Neural progenitor cell (in vitro differentiated cells): Measurements from ENCODE around the gene ARSB. TPM values are rescaled to one million over a fixed set of nuclear protein-coding genes. Genes with fewer than 3 reads are reported as not detected.

Source experiments
- DNase-seq: peaks from one replicate; pipeline ENCODE4 v3.0.0-alpha.2; 2016; ENCODE audit warnings: low spot score
- H2AFZ ChIP-seq: fragments of 200-600 bp; sonication (generic); replicated peaks from 2 replicates; pipeline ENCODE4 v1.6.1; 2016; ENCODE audit warnings: antibody characterized with exemption
- H3F3A ChIP-seq: fragments of 200-600 bp; sonication (generic); 2 replicates; pipeline ENCODE4 v1.6.1; 2016; ENCODE audit warnings: antibody characterized with exemption, low read depth
- H3K27ac ChIP-seq: fragments of 200-600 bp; sonication (generic); 2 replicates; pipeline ENCODE4 v1.5.1; 2016; ENCODE audit warnings: mild to moderate bottlenecking
- H3K27me3 ChIP-seq: fragments of 200-600 bp; sonication (generic); 2 replicates; pipeline ENCODE4 v1.6.1; 2016; ENCODE audit warnings: mild to moderate bottlenecking, moderate library complexity
- H3K36me3 ChIP-seq: fragments of 200-600 bp; sonication (generic); 2 replicates; pipeline ENCODE4 v1.5.1; 2016
- H3K4me1 ChIP-seq: fragments of 200-600 bp; sonication (generic); 2 replicates; pipeline ENCODE4 v1.6.1; 2016; ENCODE audit warnings: mixed run types
- H3K4me2 ChIP-seq: fragments of 200-600 bp; sonication (generic); 2 replicates; pipeline ENCODE4 v1.6.1; 2016
- H3K4me3 ChIP-seq: fragments of 200-600 bp; sonication (generic); 2 replicates; pipeline ENCODE4 v1.5.1; 2016
- H3K79me2 ChIP-seq: fragments of 200-600 bp; sonication (generic); 2 replicates; pipeline ENCODE4 v1.6.1; 2016; ENCODE audit warnings: low read depth
- H3K9ac ChIP-seq: fragments of 200-600 bp; sonication (generic); 2 replicates; pipeline ENCODE4 v1.6.1; 2016
- H3K9me3 ChIP-seq: fragments of 200-600 bp; sonication (generic); 2 replicates; pipeline ENCODE4 v1.5.1; 2016; ENCODE audit warnings: low read depth
- H4K20me1 ChIP-seq: fragments of 200-600 bp; sonication (generic); 2 replicates; pipeline ENCODE4 v1.6.1; 2016; ENCODE audit warnings: low read depth
- H3K27ac Mint-ChIP-seq: 3 replicates; pipeline ENCODE4 v1.8.0; 2021; ENCODE audit warnings: mixed read lengths
- H3K27me3 Mint-ChIP-seq: 2 replicates; pipeline ENCODE4 v1.8.0; 2022; ENCODE audit warnings: low read depth, mild to moderate bottlenecking, inconsistent platforms, moderate library complexity, mixed read lengths; ENCODE audit not compliant: insufficient read depth
- H3K36me3 Mint-ChIP-seq: 3 replicates; pipeline ENCODE4 v1.8.0; 2021; ENCODE audit warnings: mixed read lengths
- H3K4me1 Mint-ChIP-seq: 3 replicates; pipeline ENCODE4 v1.8.0; 2021; ENCODE audit warnings: mixed read lengths
- H3K4me3 Mint-ChIP-seq: 3 replicates; pipeline ENCODE4 v1.8.0; 2021; ENCODE audit warnings: mild to moderate bottlenecking, moderate library complexity, mixed read lengths
- H3K9me3 Mint-ChIP-seq: 3 replicates; pipeline ENCODE4 v1.8.0; 2020; ENCODE audit warnings: mixed read lengths
- EZH2 ChIP-seq: fragments of 200-600 bp; sonication (generic); IDR thresholded peaks from 2 replicates; pipeline ENCODE4 v1.6.1; 2017; ENCODE audit warnings: antibody characterized with exemption, mild to moderate bottlenecking, moderate library complexity
- EZH2phosphoT487 ChIP-seq: fragments of 200-600 bp; sonication (generic); IDR thresholded peaks from 2 replicates; pipeline ENCODE4 v1.6.1; 2017; ENCODE audit warnings: antibody characterized with exemption
- total RNA-seq: library from RNA; depleted of rRNA; stranded (reverse); fragments of >200 nt; gene quantifications from 2 replicates; pipeline ENCODE4 v1.2.3, GENCODE V29; 2015; ENCODE audit warnings: low replicate concordance
- TF ChIP-seq, protein P1 (sequence below): fragments of 200-600 bp; sonication (generic); IDR thresholded peaks from 2 replicates; pipeline ENCODE4 v1.5.1; 2017; ENCODE audit warnings: antibody characterized with exemption, mild to moderate bottlenecking

Gene ARSB
- total RNA-seq, 1 donor from 2014 or later, result 15.3 TPM

DNA sequence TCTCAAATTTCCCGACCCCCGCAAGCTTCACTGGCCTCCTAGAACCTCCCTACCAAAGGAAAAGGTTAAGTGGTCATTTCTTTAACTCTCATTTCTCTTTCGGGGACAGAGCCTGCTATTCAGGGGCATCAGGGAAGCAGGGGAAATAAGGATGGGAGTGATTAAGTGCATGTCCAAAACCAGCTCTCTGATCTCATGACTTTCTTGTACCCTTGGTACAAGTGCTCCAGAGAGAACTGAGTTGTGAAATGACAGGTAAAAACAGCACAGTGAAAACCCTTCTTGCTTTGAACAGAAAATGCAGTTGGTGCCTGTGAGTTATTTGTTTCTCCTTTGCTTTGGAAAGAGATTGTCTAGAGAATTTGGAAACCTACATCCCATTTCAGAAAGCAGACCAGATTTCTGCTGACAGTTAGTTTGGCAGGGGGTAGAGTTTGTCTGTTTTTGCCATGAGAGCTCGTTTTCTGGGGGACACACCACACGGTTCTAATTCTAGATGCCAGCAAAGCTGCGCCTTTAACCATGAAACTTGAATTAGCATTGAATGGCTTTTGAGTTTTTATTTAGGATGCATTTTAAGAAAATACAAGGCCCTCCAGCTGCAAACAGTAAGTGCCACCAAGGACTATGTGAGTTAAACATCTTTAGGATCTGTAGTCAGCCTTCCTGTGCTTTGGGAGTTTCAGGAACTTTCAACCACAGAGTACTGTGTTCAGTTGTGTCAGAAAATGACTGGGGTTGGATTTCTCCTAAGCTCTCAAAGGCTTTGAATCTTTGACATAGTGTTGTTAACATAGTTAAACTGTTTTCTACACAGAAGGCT, 174.8 kb downstream of the ARSB start:
- Mint-ChIP-seq H3K4me3 (no peak overlapping the region), H3K9me3 (no peaks in the 10 kb centered on the region), H3K27me3 (peaks cover 7% of the 10 kb centered on the region), H3K27ac (no peak overlapping the region), H3K4me1 (peaks cover 17% of the 10 kb centered on the region), H3K36me3 (no peaks in the 10 kb centered on the region)
- Histone ChIP-seq H3K4me2 (no peak overlapping the region), H3K27me3 (no peaks in the 10 kb centered on the region), H3K36me3 (no peaks in the 10 kb centered on the region), H4K20me1 (no peaks in the 10 kb centered on the region), H3F3A (no peaks in the 10 kb centered on the region), H2AFZ (no peak overlapping the region), H3K4me3 (no peak overlapping the region), H3K4me1 (peaks cover 20% of the 10 kb centered on the region), H3K9ac (no peak overlapping the region), H3K9me3 (no peaks in the 10 kb centered on the region), H3K27ac (no peak overlapping the region), H3K79me2 (no peaks in the 10 kb centered on the region)
- DNase-seq, result no peak
- TF ChIP-seq EZH2 (no peak), EZH2phosphoT487 (no peak)
- TF ChIP-seq, protein P1, sequence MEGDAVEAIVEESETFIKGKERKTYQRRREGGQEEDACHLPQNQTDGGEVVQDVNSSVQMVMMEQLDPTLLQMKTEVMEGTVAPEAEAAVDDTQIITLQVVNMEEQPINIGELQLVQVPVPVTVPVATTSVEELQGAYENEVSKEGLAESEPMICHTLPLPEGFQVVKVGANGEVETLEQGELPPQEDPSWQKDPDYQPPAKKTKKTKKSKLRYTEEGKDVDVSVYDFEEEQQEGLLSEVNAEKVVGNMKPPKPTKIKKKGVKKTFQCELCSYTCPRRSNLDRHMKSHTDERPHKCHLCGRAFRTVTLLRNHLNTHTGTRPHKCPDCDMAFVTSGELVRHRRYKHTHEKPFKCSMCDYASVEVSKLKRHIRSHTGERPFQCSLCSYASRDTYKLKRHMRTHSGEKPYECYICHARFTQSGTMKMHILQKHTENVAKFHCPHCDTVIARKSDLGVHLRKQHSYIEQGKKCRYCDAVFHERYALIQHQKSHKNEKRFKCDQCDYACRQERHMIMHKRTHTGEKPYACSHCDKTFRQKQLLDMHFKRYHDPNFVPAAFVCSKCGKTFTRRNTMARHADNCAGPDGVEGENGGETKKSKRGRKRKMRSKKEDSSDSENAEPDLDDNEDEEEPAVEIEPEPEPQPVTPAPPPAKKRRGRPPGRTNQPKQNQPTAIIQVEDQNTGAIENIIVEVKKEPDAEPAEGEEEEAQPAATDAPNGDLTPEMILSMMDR, result no peak

DNA sequence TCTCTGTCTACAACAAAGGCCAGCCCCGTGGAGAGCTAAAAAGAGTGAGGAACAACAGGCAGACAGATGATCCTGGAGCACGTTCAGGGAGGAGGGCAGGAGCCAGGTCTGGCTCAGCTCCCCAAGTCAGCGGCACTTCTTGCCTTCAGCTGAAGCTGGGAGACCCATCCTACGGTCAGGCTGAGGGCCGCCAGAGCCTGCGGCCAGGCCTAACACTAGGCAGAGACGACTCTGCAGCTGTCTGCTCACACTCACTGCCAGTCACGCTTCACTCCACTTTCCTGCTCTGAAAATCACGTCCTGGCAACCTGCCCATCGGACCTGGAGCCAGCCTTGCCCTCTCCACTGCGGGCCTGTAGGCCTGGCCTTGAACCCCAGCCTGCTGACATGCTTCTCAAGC, 175.7 kb downstream of the ARSB start:
- TF ChIP-seq EZH2phosphoT487 (no peak), EZH2 (no peak)
- TF ChIP-seq, protein P1, result no peak
- DNase-seq, result no peak
- H3K4me1 Mint-ChIP-seq, result peaks cover 17% of the 10 kb centered on the region
- no peak overlapping the region for H3K9ac ChIP-seq
- H3K4me1 ChIP-seq, result peaks cover 20% of the 10 kb centered on the region
- no peak overlapping the region for H3K4me3 ChIP-seq
- no peaks in the 10 kb centered on the region for H4K20me1 ChIP-seq
- no peaks in the 10 kb centered on the region for H3F3A ChIP-seq
- H3K4me3 Mint-ChIP-seq, result no peak overlapping the region
- no peaks in the 10 kb centered on the region for H3K36me3 ChIP-seq
- H3K9me3 Mint-ChIP-seq, result no peaks in the 10 kb centered on the region
- no peak overlapping the region for H3K27ac Mint-ChIP-seq
- no peak overlapping the region for H3K27ac ChIP-seq
- H3K36me3 Mint-ChIP-seq, result no peaks in the 10 kb centered on the region
- peaks cover 7% of the 10 kb centered on the region for H3K27me3 Mint-ChIP-seq
- no peaks in the 10 kb centered on the region for H3K79me2 ChIP-seq
- H3K27me3 ChIP-seq, result no peaks in the 10 kb centered on the region
- H3K9me3 ChIP-seq, result no peaks in the 10 kb centered on the region
- no peak overlapping the region for H3K4me2 ChIP-seq
- no peak overlapping the region for H2AFZ ChIP-seq

DNA sequence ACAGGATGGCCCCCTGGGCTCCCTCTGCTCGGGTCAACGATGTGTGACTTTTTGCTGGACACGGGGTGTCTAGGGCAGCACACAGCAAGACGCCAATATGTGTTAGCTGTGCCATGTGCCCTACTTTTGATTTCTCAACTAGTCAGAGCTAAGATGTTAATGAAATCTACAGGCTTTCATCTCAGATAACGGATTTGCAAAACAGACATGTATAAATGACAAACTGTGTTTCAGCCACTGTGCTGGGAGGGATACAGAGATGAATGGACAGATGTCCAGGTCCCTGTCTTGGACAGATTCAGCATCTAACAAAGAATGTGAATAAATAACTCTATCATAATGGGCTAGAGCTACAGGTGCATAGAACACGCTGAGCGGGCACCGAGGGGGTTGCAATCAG, 176.3 kb downstream of the ARSB start:
- no peak overlapping the region for H3K4me3 Mint-ChIP-seq
- H3K27me3 Mint-ChIP-seq, result peaks cover 7% of the 10 kb centered on the region
- no peak for DNase-seq
- Histone ChIP-seq H3K27ac (no peak overlapping the region), H3K4me2 (no peak overlapping the region), H3F3A (no peaks in the 10 kb centered on the region), H3K79me2 (no peaks in the 10 kb centered on the region), H3K9me3 (no peaks in the 10 kb centered on the region), H2AFZ (no peak overlapping the region), H3K36me3 (no peaks in the 10 kb centered on the region), H3K9ac (no peak overlapping the region), H3K4me1 (peaks cover 20% of the 10 kb centered on the region), H3K27me3 (no peaks in the 10 kb centered on the region), H4K20me1 (no peaks in the 10 kb centered on the region), H3K4me3 (no peak overlapping the region)
- no peak overlapping the region for H3K27ac Mint-ChIP-seq
- H3K4me1 Mint-ChIP-seq, result peaks cover 17% of the 10 kb centered on the region
- H3K9me3 Mint-ChIP-seq, result no peaks in the 10 kb centered on the region
- TF ChIP-seq EZH2phosphoT487 (no peak), EZH2 (no peak)
- TF ChIP-seq, protein P1, result no peak
- H3K36me3 Mint-ChIP-seq, result no peaks in the 10 kb centered on the region
